ENCODE measurements around the gene DOK4. TPM values are rescaled to one million over a fixed set of nuclear protein-coding genes. Genes with fewer than 3 reads are reported as not detected.

The DOK4 gene
- total RNA-seq, 4 donors from 2014 or later: 22.8 to 33.1 (median 29.1) TPM

GRCh38 chr16:57471209-57471608 is 15.1 kb downstream of the DOK4 start:
- Histone ChIP-seq H3K4me3 (no peak overlapping the region), H3K27ac (no peak overlapping the region), H3K9me3 (no peaks in the 10 kb centered on the region), H3K27me3 (no peaks in the 10 kb centered on the region), H3K4me1 (peaks cover 0 to 36% (median 9%) of the 10 kb centered on the region in 4 donors), H3K36me3 (peaks cover 6 to 92% (median 17%) of the 10 kb centered on the region in 3 donors)
- TF ChIP-seq POLR2A (IDR thresholded peaks at IDR 0.05) (no peak), CTCF (IDR thresholded peaks at IDR 0.05) (no peak), EP300 (IDR thresholded peaks at IDR 0.05) (no peak)
- DNase-seq (ENCODE audit: low spot score in 2 of 2): no peak
- WGBS, 2 donors: 82 to 93% methylated on average over 1 of the region's 1 CpG

- no peaks in the 10 kb centered on the region for H3K27me3 ChIP-seq
- H3K4me3 ChIP-seq: no peak overlapping the region
- no peaks in the 10 kb centered on the region for H3K9me3 ChIP-seq
- 7 to 15% methylated on average over 6 of the region's 6 CpGs for WGBS, 2 donors
- peak in 1 of 2 donors; percentile 46 for DNase-seq (ENCODE audit: low spot score in 2 of 2)
- peaks cover 6 to 97% (median 18%) of the 10 kb centered on the region in 3 donors for H3K36me3 ChIP-seq
- H3K27ac ChIP-seq: no peak overlapping the region
- TF ChIP-seq CTCF (IDR thresholded peaks at IDR 0.05): no peak
- no peak for TF ChIP-seq POLR2A (IDR thresholded peaks at IDR 0.05)
- no peak for TF ChIP-seq EP300 (IDR thresholded peaks at IDR 0.05)
- peaks cover 0 to 31% (median 9%) of the 10 kb centered on the region in 4 donors for H3K4me1 ChIP-seq
Observed at GRCh38 chr16:57470711-57471110, 15.6 kb downstream of the DOK4 start.

- Histone ChIP-seq H3K27me3 (no peaks in the 10 kb centered on the region), H3K27ac (no peak overlapping the region), H3K36me3 (peaks cover 6 to 99% (median 18%) of the 10 kb centered on the region in 3 donors), H3K4me1 (peaks cover 0 to 38% (median 10%) of the 10 kb centered on the region in 4 donors), H3K4me3 (no peak overlapping the region), H3K9me3 (no peaks in the 10 kb centered on the region)
- TF ChIP-seq POLR2A (IDR thresholded peaks at IDR 0.05) (no peak), CTCF (IDR thresholded peaks at IDR 0.05) (no peak), EP300 (IDR thresholded peaks at IDR 0.05) (no peak)
- DNase-seq (ENCODE audit: low spot score in 2 of 2): no peak
- WGBS, 2 donors: 64 to 75% methylated on average over 8 to 9 of the region's 9 CpGs
Observed at GRCh38 chr16:57469917-57470470, 16.3 kb downstream of the DOK4 start.

- DNase-seq (ENCODE audit: low spot score in 2 of 2): no peak
- 87 to 88% methylated on average over 11 of the region's 11 CpGs for WGBS, 2 donors
- H3K27ac ChIP-seq: no peak overlapping the region
- peaks cover 0 to 47% (median 16%) of the 10 kb centered on the region in 4 donors for H3K4me1 ChIP-seq
- no peaks in the 10 kb centered on the region for H3K27me3 ChIP-seq
- no peaks in the 10 kb centered on the region for H3K9me3 ChIP-seq
- peaks cover 6 to 97% (median 18%) of the 10 kb centered on the region in 3 donors for H3K36me3 ChIP-seq
- TF ChIP-seq CTCF (IDR thresholded peaks at IDR 0.05) (no peak), POLR2A (IDR thresholded peaks at IDR 0.05) (no peak), EP300 (IDR thresholded peaks at IDR 0.05) (no peak)
- no peak overlapping the region for H3K4me3 ChIP-seq
Observed at GRCh38 chr16:57469046-57469445, 17.2 kb downstream of the DOK4 start.

GRCh38 chr16:57468346-57468745 is 17.9 kb downstream of the DOK4 start:
- H3K27me3 ChIP-seq: no peaks in the 10 kb centered on the region
- TF ChIP-seq EP300 (IDR thresholded peaks at IDR 0.05) (no peak), CTCF (IDR thresholded peaks at IDR 0.05) (no peak), POLR2A (IDR thresholded peaks at IDR 0.05) (no peak)
- 88 to 92% methylated on average over 2 of the region's 2 CpGs for WGBS, 2 donors
- H3K9me3 ChIP-seq: no peaks in the 10 kb centered on the region
- H3K36me3 ChIP-seq: peaks cover 6 to 94% (median 18%) of the 10 kb centered on the region in 3 donors
- H3K4me1 ChIP-seq: peaks cover 0 to 54% (median 22%) of the 10 kb centered on the region in 4 donors
- H3K27ac ChIP-seq: no peak overlapping the region
- H3K4me3 ChIP-seq: no peak overlapping the region
- no peak for DNase-seq (ENCODE audit: low spot score in 2 of 2)

All from tibial nerve (tissue), 4 donors.